CD4-positive, alpha-beta T cell treated with Interferon alpha-2 for 1 hour (primary cell): ENCODE data around the gene KCNK17.
"Not testable (repeated sequence)": the region's sequence is repeated elsewhere in the genome, so short reads cannot be mapped to it uniquely, and the experiment has no call there.

Source experiments
- DNase-seq, 2 donors: peaks; one replicate each; pipeline ENCODE4 v3.0.0-alpha.2; 2020 to 2022

The KCNK17 gene

GRCh38 chr6:39301606-39302005, 12.6 kb downstream of the KCNK17 start:
- no peak for DNase-seq

- DNase-seq, result no peak
Observed at GRCh38 chr6:39300739-39301138, 13.5 kb downstream of the KCNK17 start.

- no peak for DNase-seq
Observed at GRCh38 chr6:39298061-39298460, 16.2 kb downstream of the KCNK17 start.

- DNase-seq, result no peak
Observed at GRCh38 chr6:39296745-39297640, 17.2 kb downstream of the KCNK17 start.

GRCh38 chr6:39295611-39296011, 18.6 kb downstream of the KCNK17 start:
- no peak for DNase-seq

- DNase-seq, result no peak
Observed at GRCh38 chr6:39294899-39295298, 19.3 kb downstream of the KCNK17 start.

- DNase-seq, result no peak
Observed at GRCh38 chr6:39294133-39294532, 20.1 kb downstream of the KCNK17 start.

GRCh38 chr6:39292637-39293036, 21.6 kb downstream of the KCNK17 start:
- DNase-seq, result no peak

GRCh38 chr6:39289490-39289889, 24.7 kb downstream of the KCNK17 start:
- DNase-seq, result no peak

GRCh38 chr6:39287601-39288000, 26.6 kb downstream of the KCNK17 start:
- no peak for DNase-seq

- DNase-seq, result not testable (repeated sequence)
Observed at GRCh38 chr6:39286596-39286995, 27.6 kb downstream of the KCNK17 start.

- DNase-seq, result no peak
Observed at GRCh38 chr6:39282774-39283173, 31.4 kb downstream of the KCNK17 start.

GRCh38 chr6:39281312-39281980, 32.8 kb downstream of the KCNK17 start:
- DNase-seq, result no peak

GRCh38 chr6:39280247-39280731, 33.9 kb downstream of the KCNK17 start:
- no peak for DNase-seq

- DNase-seq, result no peak
Observed at GRCh38 chr6:39279539-39279938, 34.7 kb downstream of the KCNK17 start.

GRCh38 chr6:39276379-39276995, 37.7 kb downstream of the KCNK17 start:
- DNase-seq, result no peak

GRCh38 chr6:39274903-39275302, 39.3 kb downstream of the KCNK17 start:
- DNase-seq, result no peak

- DNase-seq, result no peak
Observed at GRCh38 chr6:39274471-39274870, 39.7 kb downstream of the KCNK17 start.

GRCh38 chr6:39273406-39273821, 40.8 kb downstream of the KCNK17 start:
- no peak for DNase-seq

- DNase-seq, result no peak
Observed at GRCh38 chr6:39269961-39270360, 44.3 kb downstream of the KCNK17 start.

- DNase-seq, result no peak
Observed at GRCh38 chr6:39268721-39269120, 45.5 kb downstream of the KCNK17 start.

- DNase-seq, result no peak
Observed at GRCh38 chr6:39268171-39268570, 46.0 kb downstream of the KCNK17 start.

- no peak for DNase-seq
Observed at GRCh38 chr6:39266782-39267355, 47.4 kb downstream of the KCNK17 start.
